GM23338 (cell line): ENCODE measurements around the gene TTLL5. TPM values are rescaled to one million over a fixed set of nuclear protein-coding genes. Genes with fewer than 3 reads are reported as not detected.

ENCODE experiments used
- ATAC-seq: fragments of 200-7000 bp; cut with Tn5 transposase; 3 replicates; pipeline ENCODE4 v1.9.1; 2020
- DNase-seq: peaks from one replicate; pipeline ENCODE4 v3.0.0-alpha.2; 2015; ENCODE audit warnings: low spot score
- H2AFZ ChIP-seq: fragments of 200-600 bp; sonication (generic); 2 replicates; pipeline ENCODE4 v1.8.0; 2016; ENCODE audit warnings: antibody characterized with exemption, mild to moderate bottlenecking, moderate library complexity
- H3F3A ChIP-seq: fragments of 200-600 bp; sonication (generic); replicated peaks from 2 replicates; pipeline ENCODE4 v1.8.0; 2017; ENCODE audit warnings: antibody characterized with exemption, mixed run types, low read depth
- H3K27ac ChIP-seq: fragments of 200-600 bp; sonication (generic); 2 replicates; pipeline ENCODE4 v1.6.1; 2016; ENCODE audit warnings: low read depth
- H3K27me3 ChIP-seq: fragments of 200-600 bp; sonication (generic); 2 replicates; pipeline ENCODE4 v1.8.0; 2016; ENCODE audit warnings: mild to moderate bottlenecking, mixed run types, moderate library complexity; ENCODE audit not compliant: insufficient read depth
- H3K36me3 ChIP-seq: fragments of 200-600 bp; sonication (generic); 2 replicates; pipeline ENCODE4 v1.8.0; 2016; ENCODE audit warnings: mild to moderate bottlenecking; ENCODE audit not compliant: insufficient read depth
- H3K4me1 ChIP-seq: fragments of 200-600 bp; sonication (generic); 2 replicates; pipeline ENCODE4 v1.8.0; 2016; ENCODE audit warnings: mild to moderate bottlenecking, moderate library complexity; ENCODE audit not compliant: insufficient read depth
- H3K4me2 ChIP-seq: fragments of 200-600 bp; sonication (generic); 2 replicates; pipeline ENCODE4 v1.7.1; 2017; ENCODE audit warnings: mixed run types
- H3K4me3 ChIP-seq: fragments of 200-600 bp; sonication (generic); 2 replicates; pipeline ENCODE4 v1.6.1; 2016; ENCODE audit warnings: mixed run types
- H3K79me2 ChIP-seq: fragments of 200-600 bp; sonication (generic); replicated peaks from 2 replicates; pipeline ENCODE4 v1.8.0; 2017; ENCODE audit warnings: mild to moderate bottlenecking; ENCODE audit not compliant: insufficient read depth
- H3K9me2 ChIP-seq: fragments of 200-600 bp; sonication (generic); 2 replicates; pipeline ENCODE4 v1.8.0; 2017; ENCODE audit not compliant: insufficient read depth
- H4K20me1 ChIP-seq: fragments of 200-600 bp; sonication (generic); replicated peaks from 2 replicates; pipeline ENCODE4 v1.8.0; 2017; ENCODE audit warnings: mild to moderate bottlenecking; ENCODE audit not compliant: insufficient read depth
- H3K27ac Mint-ChIP-seq: 2 replicates; pipeline ENCODE4 v1.8.0; 2020; ENCODE audit warnings: inconsistent platforms, mild to moderate bottlenecking, moderate library complexity, mixed read lengths
- H3K27me3 Mint-ChIP-seq: 3 replicates; pipeline ENCODE4 v1.8.0; 2022; ENCODE audit warnings: low read depth, mild to moderate bottlenecking, moderate library complexity, mixed read lengths, inconsistent platforms; ENCODE audit not compliant: insufficient read depth, poor library complexity
- H3K36me3 Mint-ChIP-seq: 3 replicates; pipeline ENCODE4 v1.8.0; 2021; ENCODE audit warnings: low read depth, mild to moderate bottlenecking, inconsistent platforms, moderate library complexity, mixed read lengths
- H3K4me1 Mint-ChIP-seq: 3 replicates; pipeline ENCODE4 v1.8.0; 2020; ENCODE audit warnings: mild to moderate bottlenecking, inconsistent platforms, mixed read lengths
- H3K4me3 Mint-ChIP-seq: 3 replicates; pipeline ENCODE4 v1.8.0; 2021; ENCODE audit warnings: moderate library complexity, mild to moderate bottlenecking, inconsistent platforms, mixed read lengths
- H3K9me3 Mint-ChIP-seq: 3 replicates; pipeline ENCODE4 v1.8.0; 2020; ENCODE audit warnings: moderate library complexity, mild to moderate bottlenecking, inconsistent platforms, mixed read lengths
- CREB1 ChIP-seq: fragments of 250-450 bp; sonication (Bioruptor Pico); IDR thresholded peaks from 2 replicates; pipeline ENCODE4 v1.5.0; 2020; ENCODE audit warnings: low read depth, mild to moderate bottlenecking, moderate library complexity
- EZH2 ChIP-seq: fragments of 200-600 bp; sonication (generic); IDR thresholded peaks from one replicate; pipeline ENCODE4 v1.8.0; 2017; ENCODE audit warnings: antibody characterized with exemption, mild to moderate bottlenecking, low read depth; ENCODE audit not compliant: unreplicated experiment
- EZH2phosphoT487 ChIP-seq: fragments of 200-600 bp; sonication (generic); IDR thresholded peaks from one replicate; pipeline ENCODE4 v1.8.1; 2018; ENCODE audit warnings: antibody characterized with exemption; ENCODE audit not compliant: unreplicated experiment
- JUNB ChIP-seq: IDR thresholded peaks from one replicate; pipeline ENCODE4 v1.6.1; 2016; ENCODE audit warnings: antibody characterized with exemption; ENCODE audit not compliant: unreplicated experiment
- NANOG ChIP-seq: IDR thresholded peaks from 2 replicates; pipeline ENCODE4 v1.6.1; 2016; ENCODE audit warnings: antibody characterized with exemption, borderline replicate concordance
- POLR2AphosphoS5 ChIP-seq: IDR thresholded peaks from 2 replicates; pipeline ENCODE4 v1.6.1; 2016; ENCODE audit warnings: antibody characterized with exemption, low read depth
- STAT1 ChIP-seq: IDR thresholded peaks from one replicate; pipeline ENCODE4 v1.6.1; 2016; ENCODE audit warnings: antibody characterized with exemption; ENCODE audit not compliant: unreplicated experiment
- ZNF114 ChIP-seq: fragments of 250-450 bp; sonication (Bioruptor Pico); IDR thresholded peaks from 2 replicates; pipeline ENCODE4 v1.5.0; 2020; ENCODE audit warnings: mild to moderate bottlenecking, moderate library complexity
- ZNF331 ChIP-seq: fragments of 250-450 bp; sonication (Bioruptor Pico); IDR thresholded peaks from 2 replicates; pipeline ENCODE4 v1.5.0; 2020; ENCODE audit warnings: low read depth, mild to moderate bottlenecking, moderate library complexity
- polyA plus RNA-seq: library from polyadenylated mRNA; unstranded; fragments of >200 nt; fragmentation: Nextera tagmentation; extraction: Ambion mirVana; gene quantifications from 2 replicates; pipeline ENCODE4 v1.2.1, GENCODE V29; 2016
- total RNA-seq: library from RNA; depleted of rRNA; stranded (reverse); fragments of >200 nt; shearing (Covaris generic); gene quantifications from 2 replicates; pipeline ENCODE4 v1.2.3, GENCODE V29; 2014
- TF ChIP-seq, protein P1 (sequence below), 2 experiments: fragments of 200-600 bp in 1 of 2; sonication (generic) in 1 of 2; conservative IDR thresholded peaks; 2 replicates each; pipeline versions ENCODE4 v1.5.1 to v1.6.1; 2016 to 2017; ENCODE audit warnings: antibody characterized with exemption in 2 of 2, low read depth in 2 of 2, mild to moderate bottlenecking in 2 of 2, moderate library complexity in 1 of 2
- TF ChIP-seq, protein P2 (sequence below): fragments of 250-450 bp; sonication (Bioruptor Pico); IDR thresholded peaks from 2 replicates; pipeline ENCODE4 v1.5.0; 2020; ENCODE audit warnings: mild to moderate bottlenecking, moderate library complexity
- TF ChIP-seq, protein P3 (sequence below): IDR thresholded peaks from one replicate; pipeline ENCODE4 v1.6.1; 2018; ENCODE audit warnings: antibody characterized with exemption; ENCODE audit not compliant: unreplicated experiment
- TF ChIP-seq, protein P4 (sequence below): IDR thresholded peaks from 2 replicates; pipeline ENCODE4 v1.6.1; 2016; ENCODE audit warnings: antibody characterized with exemption

The TTLL5 gene
- total and polyA plus RNA-seq, 2 experiments from 2014 or later: 33.5 to 35.4 TPM

DNA sequence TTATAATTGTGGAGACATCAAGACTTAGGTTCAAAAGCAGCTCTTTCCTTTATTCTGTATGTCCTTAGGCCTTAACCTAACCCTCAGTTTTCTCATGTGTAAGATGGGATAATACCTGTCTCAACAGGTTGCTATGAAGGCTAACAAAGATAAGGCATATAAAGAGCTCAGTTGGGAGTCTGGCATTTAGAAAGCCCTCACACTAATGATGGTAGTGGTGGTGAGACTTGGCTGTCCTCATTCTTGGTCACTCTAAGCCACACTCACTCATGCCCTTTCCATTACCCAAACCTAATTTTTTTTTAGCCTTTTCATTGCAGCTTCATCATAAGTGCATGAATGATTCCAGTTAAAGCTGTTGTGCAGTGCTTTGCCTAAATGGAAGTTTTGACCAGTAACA, 183.4 kb downstream of the TTLL5 start:
- Histone ChIP-seq H3K27me3 (no peaks in the 10 kb centered on the region), H3F3A (no peaks in the 10 kb centered on the region), H2AFZ (no peak overlapping the region), H4K20me1 (no peaks in the 10 kb centered on the region; the same call in 1 of the 2 replicates), H3K4me1 (peaks cover 15% of the 10 kb centered on the region; the same call in 1 of the 2 replicates), H3K79me2 (no peaks in the 10 kb centered on the region), H3K27ac (no peak overlapping the region), H3K9me2 (no peaks in the 10 kb centered on the region), H3K4me3 (no peak overlapping the region), H3K4me2 (no peak overlapping the region), H3K36me3 (no peaks in the 10 kb centered on the region)
- H3K36me3 Mint-ChIP-seq: peaks cover 2% of the 10 kb centered on the region; the same call in 2 of the 3 replicates
- peaks cover 27% of the 10 kb centered on the region for H3K4me1 Mint-ChIP-seq
- ATAC-seq: no peak
- no peaks in the 10 kb centered on the region for H3K9me3 Mint-ChIP-seq
- H3K27me3 Mint-ChIP-seq: no peaks in the 10 kb centered on the region
- H3K4me3 Mint-ChIP-seq: no peak overlapping the region
- no peak overlapping the region for H3K27ac Mint-ChIP-seq
- no peak for DNase-seq
- TF ChIP-seq CREB1 (CRISPR knock-in tag) (no peak), STAT1 (no peak), POLR2AphosphoS5 (no peak), EZH2phosphoT487 (no peak), ZNF331 (CRISPR knock-in tag) (no peak), ZNF114 (CRISPR knock-in tag) (no peak), JUNB (no peak), NANOG (no peak), EZH2 (no peak)
- TF ChIP-seq, protein P1, sequence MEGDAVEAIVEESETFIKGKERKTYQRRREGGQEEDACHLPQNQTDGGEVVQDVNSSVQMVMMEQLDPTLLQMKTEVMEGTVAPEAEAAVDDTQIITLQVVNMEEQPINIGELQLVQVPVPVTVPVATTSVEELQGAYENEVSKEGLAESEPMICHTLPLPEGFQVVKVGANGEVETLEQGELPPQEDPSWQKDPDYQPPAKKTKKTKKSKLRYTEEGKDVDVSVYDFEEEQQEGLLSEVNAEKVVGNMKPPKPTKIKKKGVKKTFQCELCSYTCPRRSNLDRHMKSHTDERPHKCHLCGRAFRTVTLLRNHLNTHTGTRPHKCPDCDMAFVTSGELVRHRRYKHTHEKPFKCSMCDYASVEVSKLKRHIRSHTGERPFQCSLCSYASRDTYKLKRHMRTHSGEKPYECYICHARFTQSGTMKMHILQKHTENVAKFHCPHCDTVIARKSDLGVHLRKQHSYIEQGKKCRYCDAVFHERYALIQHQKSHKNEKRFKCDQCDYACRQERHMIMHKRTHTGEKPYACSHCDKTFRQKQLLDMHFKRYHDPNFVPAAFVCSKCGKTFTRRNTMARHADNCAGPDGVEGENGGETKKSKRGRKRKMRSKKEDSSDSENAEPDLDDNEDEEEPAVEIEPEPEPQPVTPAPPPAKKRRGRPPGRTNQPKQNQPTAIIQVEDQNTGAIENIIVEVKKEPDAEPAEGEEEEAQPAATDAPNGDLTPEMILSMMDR (conservative IDR thresholded peaks at IDR 0.05; ENCODE audit: low read depth in 2 of 2): no peak
- TF ChIP-seq, protein P2, sequence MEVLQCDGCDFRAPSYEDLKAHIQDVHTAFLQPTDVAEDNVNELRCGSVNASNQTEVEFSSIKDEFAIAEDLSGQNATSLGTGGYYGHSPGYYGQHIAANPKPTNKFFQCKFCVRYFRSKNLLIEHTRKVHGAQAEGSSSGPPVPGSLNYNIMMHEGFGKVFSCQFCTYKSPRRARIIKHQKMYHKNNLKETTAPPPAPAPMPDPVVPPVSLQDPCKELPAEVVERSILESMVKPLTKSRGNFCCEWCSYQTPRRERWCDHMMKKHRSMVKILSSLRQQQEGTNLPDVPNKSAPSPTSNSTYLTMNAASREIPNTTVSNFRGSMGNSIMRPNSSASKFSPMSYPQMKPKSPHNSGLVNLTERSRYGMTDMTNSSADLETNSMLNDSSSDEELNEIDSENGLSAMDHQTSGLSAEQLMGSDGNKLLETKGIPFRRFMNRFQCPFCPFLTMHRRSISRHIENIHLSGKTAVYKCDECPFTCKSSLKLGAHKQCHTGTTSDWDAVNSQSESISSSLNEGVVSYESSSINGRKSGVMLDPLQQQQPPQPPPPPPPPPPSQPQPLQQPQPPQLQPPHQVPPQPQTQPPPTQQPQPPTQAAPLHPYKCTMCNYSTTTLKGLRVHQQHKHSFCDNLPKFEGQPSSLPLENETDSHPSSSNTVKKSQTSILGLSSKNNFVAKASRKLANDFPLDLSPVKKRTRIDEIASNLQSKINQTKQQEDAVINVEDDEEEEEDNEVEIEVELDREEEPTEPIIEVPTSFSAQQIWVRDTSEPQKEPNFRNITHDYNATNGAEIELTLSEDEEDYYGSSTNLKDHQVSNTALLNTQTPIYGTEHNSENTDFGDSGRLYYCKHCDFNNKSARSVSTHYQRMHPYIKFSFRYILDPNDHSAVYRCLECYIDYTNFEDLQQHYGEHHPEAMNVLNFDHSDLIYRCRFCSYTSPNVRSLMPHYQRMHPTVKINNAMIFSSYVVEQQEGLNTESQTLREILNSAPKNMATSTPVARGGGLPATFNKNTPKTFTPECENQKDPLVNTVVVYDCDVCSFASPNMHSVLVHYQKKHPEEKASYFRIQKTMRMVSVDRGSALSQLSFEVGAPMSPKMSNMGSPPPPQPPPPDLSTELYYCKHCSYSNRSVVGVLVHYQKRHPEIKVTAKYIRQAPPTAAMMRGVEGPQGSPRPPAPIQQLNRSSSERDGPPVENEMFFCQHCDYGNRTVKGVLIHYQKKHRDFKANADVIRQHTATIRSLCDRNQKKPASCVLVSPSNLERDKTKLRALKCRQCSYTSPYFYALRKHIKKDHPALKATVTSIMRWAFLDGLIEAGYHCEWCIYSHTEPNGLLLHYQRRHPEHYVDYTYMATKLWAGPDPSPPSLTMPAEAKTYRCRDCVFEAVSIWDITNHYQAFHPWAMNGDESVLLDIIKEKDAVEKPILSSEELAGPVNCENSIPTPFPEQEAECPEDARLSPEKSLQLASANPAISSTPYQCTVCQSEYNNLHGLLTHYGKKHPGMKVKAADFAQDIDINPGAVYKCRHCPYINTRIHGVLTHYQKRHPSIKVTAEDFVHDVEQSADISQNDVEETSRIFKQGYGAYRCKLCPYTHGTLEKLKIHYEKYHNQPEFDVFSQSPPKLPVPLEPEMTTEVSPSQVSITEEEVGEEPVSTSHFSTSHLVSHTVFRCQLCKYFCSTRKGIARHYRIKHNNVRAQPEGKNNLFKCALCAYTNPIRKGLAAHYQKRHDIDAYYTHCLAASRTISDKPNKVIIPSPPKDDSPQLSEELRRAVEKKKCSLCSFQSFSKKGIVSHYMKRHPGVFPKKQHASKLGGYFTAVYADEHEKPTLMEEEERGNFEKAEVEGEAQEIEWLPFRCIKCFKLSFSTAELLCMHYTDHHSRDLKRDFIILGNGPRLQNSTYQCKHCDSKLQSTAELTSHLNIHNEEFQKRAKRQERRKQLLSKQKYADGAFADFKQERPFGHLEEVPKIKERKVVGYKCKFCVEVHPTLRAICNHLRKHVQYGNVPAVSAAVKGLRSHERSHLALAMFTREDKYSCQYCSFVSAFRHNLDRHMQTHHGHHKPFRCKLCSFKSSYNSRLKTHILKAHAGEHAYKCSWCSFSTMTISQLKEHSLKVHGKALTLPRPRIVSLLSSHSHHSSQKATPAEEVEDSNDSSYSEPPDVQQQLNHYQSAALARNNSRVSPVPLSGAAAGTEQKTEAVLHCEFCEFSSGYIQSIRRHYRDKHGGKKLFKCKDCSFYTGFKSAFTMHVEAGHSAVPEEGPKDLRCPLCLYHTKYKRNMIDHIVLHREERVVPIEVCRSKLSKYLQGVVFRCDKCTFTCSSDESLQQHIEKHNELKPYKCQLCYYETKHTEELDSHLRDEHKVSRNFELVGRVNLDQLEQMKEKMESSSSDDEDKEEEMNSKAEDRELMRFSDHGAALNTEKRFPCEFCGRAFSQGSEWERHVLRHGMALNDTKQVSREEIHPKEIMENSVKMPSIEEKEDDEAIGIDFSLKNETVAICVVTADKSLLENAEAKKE: no peak
- TF ChIP-seq, protein P3, sequence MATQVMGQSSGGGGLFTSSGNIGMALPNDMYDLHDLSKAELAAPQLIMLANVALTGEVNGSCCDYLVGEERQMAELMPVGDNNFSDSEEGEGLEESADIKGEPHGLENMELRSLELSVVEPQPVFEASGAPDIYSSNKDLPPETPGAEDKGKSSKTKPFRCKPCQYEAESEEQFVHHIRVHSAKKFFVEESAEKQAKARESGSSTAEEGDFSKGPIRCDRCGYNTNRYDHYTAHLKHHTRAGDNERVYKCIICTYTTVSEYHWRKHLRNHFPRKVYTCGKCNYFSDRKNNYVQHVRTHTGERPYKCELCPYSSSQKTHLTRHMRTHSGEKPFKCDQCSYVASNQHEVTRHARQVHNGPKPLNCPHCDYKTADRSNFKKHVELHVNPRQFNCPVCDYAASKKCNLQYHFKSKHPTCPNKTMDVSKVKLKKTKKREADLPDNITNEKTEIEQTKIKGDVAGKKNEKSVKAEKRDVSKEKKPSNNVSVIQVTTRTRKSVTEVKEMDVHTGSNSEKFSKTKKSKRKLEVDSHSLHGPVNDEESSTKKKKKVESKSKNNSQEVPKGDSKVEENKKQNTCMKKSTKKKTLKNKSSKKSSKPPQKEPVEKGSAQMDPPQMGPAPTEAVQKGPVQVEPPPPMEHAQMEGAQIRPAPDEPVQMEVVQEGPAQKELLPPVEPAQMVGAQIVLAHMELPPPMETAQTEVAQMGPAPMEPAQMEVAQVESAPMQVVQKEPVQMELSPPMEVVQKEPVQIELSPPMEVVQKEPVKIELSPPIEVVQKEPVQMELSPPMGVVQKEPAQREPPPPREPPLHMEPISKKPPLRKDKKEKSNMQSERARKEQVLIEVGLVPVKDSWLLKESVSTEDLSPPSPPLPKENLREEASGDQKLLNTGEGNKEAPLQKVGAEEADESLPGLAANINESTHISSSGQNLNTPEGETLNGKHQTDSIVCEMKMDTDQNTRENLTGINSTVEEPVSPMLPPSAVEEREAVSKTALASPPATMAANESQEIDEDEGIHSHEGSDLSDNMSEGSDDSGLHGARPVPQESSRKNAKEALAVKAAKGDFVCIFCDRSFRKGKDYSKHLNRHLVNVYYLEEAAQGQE: no peak
- TF ChIP-seq, protein P4, sequence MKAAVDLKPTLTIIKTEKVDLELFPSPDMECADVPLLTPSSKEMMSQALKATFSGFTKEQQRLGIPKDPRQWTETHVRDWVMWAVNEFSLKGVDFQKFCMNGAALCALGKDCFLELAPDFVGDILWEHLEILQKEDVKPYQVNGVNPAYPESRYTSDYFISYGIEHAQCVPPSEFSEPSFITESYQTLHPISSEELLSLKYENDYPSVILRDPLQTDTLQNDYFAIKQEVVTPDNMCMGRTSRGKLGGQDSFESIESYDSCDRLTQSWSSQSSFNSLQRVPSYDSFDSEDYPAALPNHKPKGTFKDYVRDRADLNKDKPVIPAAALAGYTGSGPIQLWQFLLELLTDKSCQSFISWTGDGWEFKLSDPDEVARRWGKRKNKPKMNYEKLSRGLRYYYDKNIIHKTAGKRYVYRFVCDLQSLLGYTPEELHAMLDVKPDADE: no peak
